Measurements from ENCODE around the gene INPP5J. TPM values are rescaled to one million over a fixed set of nuclear protein-coding genes. Genes with fewer than 3 reads are reported as not detected.
A peak's percentile ranks its signal among the peaks of the same experiment; 100 is the strongest.

Gene INPP5J
- total and polyA plus RNA-seq, 10 of the 15 experiments (the other 5 are each of a cell fraction or from before 2014, with no cell fraction given), result 0.18 to 2.8 (median 1.5) TPM; not detected in 1

DNA sequence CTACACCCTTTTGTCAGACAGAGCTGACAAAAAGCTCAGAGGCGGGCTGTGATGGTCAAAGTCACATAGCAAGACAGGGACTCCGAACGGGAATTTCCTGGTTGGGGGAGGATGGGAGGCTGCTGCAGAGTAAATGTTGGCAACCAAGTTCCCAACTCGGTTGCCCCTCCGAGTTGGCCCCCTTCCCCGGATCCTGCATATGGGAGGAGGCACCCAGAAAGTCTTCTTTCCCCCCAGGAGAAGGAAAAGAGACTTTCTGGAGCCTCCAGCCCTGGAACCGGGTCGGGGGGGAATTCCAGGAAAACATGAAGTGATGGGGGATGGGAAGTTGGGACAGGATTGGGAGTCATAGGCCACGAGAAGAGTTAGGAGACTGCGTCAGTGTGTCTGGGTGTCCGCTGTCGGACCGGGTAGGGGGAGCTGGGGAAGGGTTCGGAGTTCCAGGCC is 16.0 kb upstream of the INPP5J start:
- no peak overlapping the region; the same call in 1 of the 2 replicates for H2AFZ ChIP-seq (ENCODE audit: control insufficient read depth, low read depth, low read length)
- intact Hi-C loops (cut with micrococcal nuclease; ENCODE audit: unreplicated experiment) (loop anchor here (5.0 kb wide), 1 partner anchor 166 kb away; no protein-coding TSS in a partner anchor), in situ Hi-C loops (cut with MboI) (no loop called here)
- no peak for TF ChIP-seq MXI1 (IDR thresholded peaks at IDR 0.05; ENCODE audit: low read depth, low read length)
- TF ChIP-seq, protein P1, sequence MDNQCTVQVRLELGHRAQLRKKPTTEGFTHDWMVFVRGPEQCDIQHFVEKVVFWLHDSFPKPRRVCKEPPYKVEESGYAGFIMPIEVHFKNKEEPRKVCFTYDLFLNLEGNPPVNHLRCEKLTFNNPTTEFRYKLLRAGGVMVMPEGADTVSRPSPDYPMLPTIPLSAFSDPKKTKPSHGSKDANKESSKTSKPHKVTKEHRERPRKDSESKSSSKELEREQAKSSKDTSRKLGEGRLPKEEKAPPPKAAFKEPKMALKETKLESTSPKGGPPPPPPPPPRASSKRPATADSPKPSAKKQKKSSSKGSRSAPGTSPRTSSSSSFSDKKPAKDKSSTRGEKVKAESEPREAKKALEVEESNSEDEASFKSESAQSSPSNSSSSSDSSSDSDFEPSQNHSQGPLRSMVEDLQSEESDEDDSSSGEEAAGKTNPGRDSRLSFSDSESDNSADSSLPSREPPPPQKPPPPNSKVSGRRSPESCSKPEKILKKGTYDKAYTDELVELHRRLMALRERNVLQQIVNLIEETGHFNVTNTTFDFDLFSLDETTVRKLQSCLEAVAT (IDR thresholded peaks at IDR 0.05), result no peak
- no peaks in the 10 kb centered on the region for H3K79me2 ChIP-seq (ENCODE audit: control insufficient read depth, insufficient read depth, low read length)
- H3K9me3 ChIP-seq (replicated peaks; ENCODE audit: control insufficient read depth, insufficient read depth, low read length), result no peaks in the 10 kb centered on the region
- no TSS peak for BruUV-seq (replicated peaks)
- FAIRE-seq (no peak), ATAC-seq (no peak), DNase-seq (ENCODE audit: low read depth, low spot score) (no peak)
- ChIA-PET SMC1A (ENCODE audit: uncharacterized antibody, unreplicated experiment) (interaction anchor here (1.0 kb wide), 1 partner anchor 125 kb away, joined by 3 read pairs; no protein-coding TSS in a partner anchor), RAD21 (ENCODE audit: unreplicated experiment) (interaction anchor here (0.6 to 2.1 kb wide), 3 partner anchors 21 to 107 kb away, joined by 3 to 6 read pairs (median 3); no protein-coding TSS in a partner anchor), CTCF (interaction anchor here (0.8 to 3.4 kb wide), 6 partner anchors 22 to 166 kb away, joined by 3 to 19 read pairs (median 8); no protein-coding TSS in a partner anchor), POLR2A (no interaction called here)
- H3K27ac ChIP-seq (ENCODE audit: control insufficient read depth, insufficient read depth), result no peak overlapping the region
- no peak overlapping the region for H3K4me3 ChIP-seq
- 85% methylated on average over 14 of the region's 14 CpGs for WGBS (ENCODE audit: insufficient coverage, insufficient replicate concordance, low lambda C conversion rate, missing lambda C conversion rate)
- no peaks in the 10 kb centered on the region for H3K27me3 ChIP-seq (replicated peaks in 1 of 2; ENCODE audit: control insufficient read depth in 2 of 2, insufficient read depth in 2 of 2, low read length in 1 of 2)
- no peaks in the 10 kb centered on the region for H3K36me3 ChIP-seq (ENCODE audit: control insufficient read depth in 2 of 2, insufficient read depth in 2 of 2, low read length in 1 of 2)
- peak overlapping the region; percentile 83; the same call in 1 of the 2 replicates for H3K4me2 ChIP-seq (ENCODE audit: control insufficient read depth, insufficient read depth)
- no peaks in the 10 kb centered on the region for H4K20me1 ChIP-seq (ENCODE audit: control insufficient read depth, insufficient read depth)
- peak overlapping the region; percentile 51; the same call in 1 of the 2 replicates for H3K9ac ChIP-seq (ENCODE audit: control insufficient read depth, insufficient read depth, low read length)
- no peaks in the 10 kb centered on the region; the same call in 1 of the 2 replicates for H3K4me1 ChIP-seq (ENCODE audit: control insufficient read depth, insufficient read depth, low read length)

Data from GM12878 (cell line).